HepG2 (cell line): ENCODE measurements around the gene PCP4L1. TPM values are rescaled to one million over a fixed set of nuclear protein-coding genes. Genes with fewer than 3 reads are reported as not detected.

Experiments used
- SOX6 ChIP-seq, 2 experiments: fragments of 450-650 bp in 1 of 2; sonication (generic) in 1 of 2; formaldehyde crosslinking in 1 of 2; IDR thresholded peaks; 2 replicates each; pipeline versions ENCODE4 v1.4.0 to v1.6.1; 2017 to 2020; ENCODE audit warnings: antibody characterized with exemption in 1 of 2, mild to moderate bottlenecking in 1 of 2, missing genetic modification reagents in 1 of 2
- ZBTB7A ChIP-seq: sonication (generic); formaldehyde crosslinking; IDR thresholded peaks from 2 replicates; pipeline ENCODE4 v1.8.0; 2022; ENCODE audit warnings: mild to moderate bottlenecking, missing genetic modification reagents
- polyA plus RNA-seq, 8 experiments: library from polyadenylated mRNA; depleted of rRNA in 3 of 8; stranded (reverse) in 7 of 8; unstranded in 1 of 8; fragments of >200 nt; fragmentation: Illumina TruSeq in 4 of 8; extraction: Trizol in 4 of 8; gene quantifications; 2 replicates each; pipeline versions ENCODE4 v1.2.1 to v1.2.3, GENCODE V29; 2011 to 2016; ENCODE audit warnings: low read depth in 4 of 8, missing spikeins in 1 of 8, mixed read lengths in 1 of 8; ENCODE audit not compliant: insufficient read depth in 1 of 8
- total RNA-seq, 5 experiments: library from RNA; depleted of rRNA; stranded (reverse); fragments of >200 nt; fragmentation: Illumina TruSeq; extraction: Trizol; gene quantifications; 2 replicates each; pipeline ENCODE4 v1.2.3, GENCODE V29; 2016; ENCODE audit warnings: low read depth in 1 of 5
- TF ChIP-seq, protein P1 (sequence below): fragments of 450-650 bp; IDR thresholded peaks from 2 replicates; pipeline ENCODE4 v1.6.1; 2016
- TF ChIP-seq, protein P2 (sequence below): sonication (generic); formaldehyde crosslinking; IDR thresholded peaks from 2 replicates; pipeline ENCODE4 v1.5.0; 2020; ENCODE audit warnings: missing genetic modification reagents, mild to moderate bottlenecking, borderline replicate concordance
- TF ChIP-seq, protein P3 (sequence below): sonication (generic); formaldehyde crosslinking; IDR thresholded peaks from 2 replicates; pipeline ENCODE4 v1.8.1; 2023; ENCODE audit warnings: mild to moderate bottlenecking, missing genetic modification reagents
- TF ChIP-seq, protein P4 (sequence below): sonication (generic); formaldehyde crosslinking; conservative IDR thresholded peaks from 2 replicates; pipeline ENCODE4 v1.8.0; 2022; ENCODE audit warnings: mild to moderate bottlenecking, moderate library complexity, missing genetic modification reagents
- TF ChIP-seq, protein P5 (sequence below): sonication (generic); formaldehyde crosslinking; IDR thresholded peaks from 2 replicates; pipeline ENCODE4 v1.8.0; 2023; ENCODE audit warnings: mild to moderate bottlenecking, missing genetic modification reagents
- TF ChIP-seq, protein P6 (sequence below), 2 experiments: fragments of 450-650 bp in 1 of 2; sonication (generic) in 1 of 2; formaldehyde crosslinking in 1 of 2; IDR thresholded peaks; 2 replicates each; pipeline versions ENCODE4 v1.6.1 to v1.8.0; 2016 to 2022; ENCODE audit warnings: antibody characterized with exemption in 1 of 2, mild to moderate bottlenecking in 1 of 2, missing genetic modification reagents in 1 of 2

Gene PCP4L1
- total and polyA plus RNA-seq, 2 of the 13 experiments (the other 11 are each of a cell fraction or from before 2014, with no cell fraction given) = 0.28 TPM; not detected in 1

DNA sequence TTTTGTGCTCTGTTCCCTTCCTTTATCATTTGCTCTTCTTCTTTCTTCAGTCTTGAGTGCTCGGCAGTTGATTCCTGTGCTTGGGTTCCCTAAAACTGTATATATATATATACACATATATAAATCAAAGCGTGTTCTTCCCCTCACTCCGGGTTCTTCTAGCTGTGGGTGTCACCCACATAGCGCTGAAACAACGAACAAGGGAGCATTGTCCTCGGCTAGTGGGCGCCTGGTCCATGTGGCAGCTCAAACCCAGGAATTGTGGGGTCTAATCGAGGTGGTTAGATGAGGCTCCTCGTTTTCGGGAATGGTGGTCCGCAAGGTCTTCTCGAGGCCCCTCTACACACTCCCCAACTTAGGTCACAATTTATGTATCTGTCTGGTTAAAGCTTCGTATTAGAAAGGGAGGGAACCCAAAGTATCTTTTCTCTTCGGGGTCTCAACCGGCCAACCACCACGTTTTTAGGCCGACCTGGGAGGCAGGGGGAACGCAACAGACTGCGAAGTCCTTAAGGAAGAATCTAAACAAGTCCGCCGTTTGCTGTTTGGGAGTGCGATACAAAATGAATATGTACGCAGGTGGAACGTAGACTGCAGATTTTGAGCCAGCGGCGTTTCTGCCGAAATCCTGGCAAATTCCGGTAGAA, 55.1 kb downstream of the PCP4L1 start (continued):
- TF ChIP-seq, protein P1, sequence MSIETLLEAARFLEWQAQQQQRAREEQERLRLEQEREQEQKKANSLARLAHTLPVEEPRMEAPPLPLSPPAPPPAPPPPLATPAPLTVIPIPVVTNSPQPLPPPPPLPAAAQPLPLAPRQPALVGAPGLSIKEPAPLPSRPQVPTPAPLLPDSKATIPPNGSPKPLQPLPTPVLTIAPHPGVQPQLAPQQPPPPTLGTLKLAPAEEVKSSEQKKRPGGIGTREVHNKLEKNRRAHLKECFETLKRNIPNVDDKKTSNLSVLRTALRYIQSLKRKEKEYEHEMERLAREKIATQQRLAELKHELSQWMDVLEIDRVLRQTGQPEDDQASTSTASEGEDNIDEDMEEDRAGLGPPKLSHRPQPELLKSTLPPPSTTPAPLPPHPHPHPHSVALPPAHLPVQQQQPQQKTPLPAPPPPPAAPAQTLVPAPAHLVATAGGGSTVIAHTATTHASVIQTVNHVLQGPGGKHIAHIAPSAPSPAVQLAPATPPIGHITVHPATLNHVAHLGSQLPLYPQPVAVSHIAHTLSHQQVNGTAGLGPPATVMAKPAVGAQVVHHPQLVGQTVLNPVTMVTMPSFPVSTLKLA = no peak
- TF ChIP-seq, protein P2, sequence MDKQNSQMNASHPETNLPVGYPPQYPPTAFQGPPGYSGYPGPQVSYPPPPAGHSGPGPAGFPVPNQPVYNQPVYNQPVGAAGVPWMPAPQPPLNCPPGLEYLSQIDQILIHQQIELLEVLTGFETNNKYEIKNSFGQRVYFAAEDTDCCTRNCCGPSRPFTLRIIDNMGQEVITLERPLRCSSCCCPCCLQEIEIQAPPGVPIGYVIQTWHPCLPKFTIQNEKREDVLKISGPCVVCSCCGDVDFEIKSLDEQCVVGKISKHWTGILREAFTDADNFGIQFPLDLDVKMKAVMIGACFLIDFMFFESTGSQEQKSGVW (CRISPR knock-in tag) = no peak
- TF ChIP-seq, protein P3, sequence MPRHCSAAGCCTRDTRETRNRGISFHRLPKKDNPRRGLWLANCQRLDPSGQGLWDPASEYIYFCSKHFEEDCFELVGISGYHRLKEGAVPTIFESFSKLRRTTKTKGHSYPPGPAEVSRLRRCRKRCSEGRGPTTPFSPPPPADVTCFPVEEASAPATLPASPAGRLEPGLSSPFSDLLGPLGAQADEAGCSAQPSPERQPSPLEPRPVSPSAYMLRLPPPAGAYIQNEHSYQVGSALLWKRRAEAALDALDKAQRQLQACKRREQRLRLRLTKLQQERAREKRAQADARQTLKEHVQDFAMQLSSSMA (CRISPR knock-in tag) = no peak
- no peak for TF ChIP-seq SOX6 (IDR thresholded peaks at IDR 0.05)
- no peak for TF ChIP-seq SOX6 (CRISPR knock-in tag; IDR thresholded peaks at IDR 0.05)
- TF ChIP-seq, protein P4, sequence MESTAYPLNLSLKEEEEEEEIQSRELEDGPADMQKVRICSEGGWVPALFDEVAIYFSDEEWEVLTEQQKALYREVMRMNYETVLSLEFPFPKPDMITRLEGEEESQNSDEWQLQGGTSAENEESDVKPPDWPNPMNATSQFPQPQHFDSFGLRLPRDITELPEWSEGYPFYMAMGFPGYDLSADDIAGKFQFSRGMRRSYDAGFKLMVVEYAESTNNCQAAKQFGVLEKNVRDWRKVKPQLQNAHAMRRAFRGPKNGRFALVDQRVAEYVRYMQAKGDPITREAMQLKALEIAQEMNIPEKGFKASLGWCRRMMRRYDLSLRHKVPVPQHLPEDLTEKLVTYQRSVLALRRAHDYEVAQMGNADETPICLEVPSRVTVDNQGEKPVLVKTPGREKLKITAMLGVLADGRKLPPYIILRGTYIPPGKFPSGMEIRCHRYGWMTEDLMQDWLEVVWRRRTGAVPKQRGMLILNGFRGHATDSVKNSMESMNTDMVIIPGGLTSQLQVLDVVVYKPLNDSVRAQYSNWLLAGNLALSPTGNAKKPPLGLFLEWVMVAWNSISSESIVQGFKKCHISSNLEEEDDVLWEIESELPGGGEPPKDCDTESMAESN (CRISPR knock-in tag) = no peak
- peak; percentile 71; the same call in 1 of the 2 replicates for TF ChIP-seq ZBTB7A
- TF ChIP-seq, protein P5, sequence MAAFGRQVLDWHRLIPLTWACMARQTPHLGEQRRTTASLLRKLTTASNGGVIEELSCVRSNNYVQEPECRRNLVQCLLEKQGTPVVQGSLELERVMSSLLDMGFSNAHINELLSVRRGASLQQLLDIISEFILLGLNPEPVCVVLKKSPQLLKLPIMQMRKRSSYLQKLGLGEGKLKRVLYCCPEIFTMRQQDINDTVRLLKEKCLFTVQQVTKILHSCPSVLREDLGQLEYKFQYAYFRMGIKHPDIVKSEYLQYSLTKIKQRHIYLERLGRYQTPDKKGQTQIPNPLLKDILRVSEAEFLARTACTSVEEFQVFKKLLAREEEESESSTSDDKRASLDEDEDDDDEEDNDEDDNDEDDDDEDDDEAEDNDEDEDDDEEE (CRISPR knock-in tag) = 0 out of 2 replicates have a peak, but pooled peaks have one; percentile 58
- TF ChIP-seq, protein P6, sequence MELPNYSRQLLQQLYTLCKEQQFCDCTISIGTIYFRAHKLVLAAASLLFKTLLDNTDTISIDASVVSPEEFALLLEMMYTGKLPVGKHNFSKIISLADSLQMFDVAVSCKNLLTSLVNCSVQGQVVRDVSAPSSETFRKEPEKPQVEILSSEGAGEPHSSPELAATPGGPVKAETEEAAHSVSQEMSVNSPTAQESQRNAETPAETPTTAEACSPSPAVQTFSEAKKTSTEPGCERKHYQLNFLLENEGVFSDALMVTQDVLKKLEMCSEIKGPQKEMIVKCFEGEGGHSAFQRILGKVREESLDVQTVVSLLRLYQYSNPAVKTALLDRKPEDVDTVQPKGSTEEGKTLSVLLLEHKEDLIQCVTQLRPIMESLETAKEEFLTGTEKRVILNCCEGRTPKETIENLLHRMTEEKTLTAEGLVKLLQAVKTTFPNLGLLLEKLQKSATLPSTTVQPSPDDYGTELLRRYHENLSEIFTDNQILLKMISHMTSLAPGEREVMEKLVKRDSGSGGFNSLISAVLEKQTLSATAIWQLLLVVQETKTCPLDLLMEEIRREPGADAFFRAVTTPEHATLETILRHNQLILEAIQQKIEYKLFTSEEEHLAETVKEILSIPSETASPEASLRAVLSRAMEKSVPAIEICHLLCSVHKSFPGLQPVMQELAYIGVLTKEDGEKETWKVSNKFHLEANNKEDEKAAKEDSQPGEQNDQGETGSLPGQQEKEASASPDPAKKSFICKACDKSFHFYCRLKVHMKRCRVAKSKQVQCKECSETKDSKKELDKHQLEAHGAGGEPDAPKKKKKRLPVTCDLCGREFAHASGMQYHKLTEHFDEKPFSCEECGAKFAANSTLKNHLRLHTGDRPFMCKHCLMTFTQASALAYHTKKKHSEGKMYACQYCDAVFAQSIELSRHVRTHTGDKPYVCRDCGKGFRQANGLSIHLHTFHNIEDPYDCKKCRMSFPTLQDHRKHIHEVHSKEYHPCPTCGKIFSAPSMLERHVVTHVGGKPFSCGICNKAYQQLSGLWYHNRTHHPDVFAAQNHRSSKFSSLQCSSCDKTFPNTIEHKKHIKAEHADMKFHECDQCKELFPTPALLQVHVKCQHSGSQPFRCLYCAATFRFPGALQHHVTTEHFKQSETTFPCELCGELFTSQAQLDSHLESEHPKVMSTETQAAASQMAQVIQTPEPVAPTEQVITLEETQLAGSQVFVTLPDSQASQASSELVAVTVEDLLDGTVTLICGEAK (IDR thresholded peaks at IDR 0.05) = no peak
- TF ChIP-seq, protein P6 (CRISPR knock-in tag; IDR thresholded peaks at IDR 0.05) = no peak
